Measurements from ENCODE around the gene DNER.

The DNER gene

DNA sequence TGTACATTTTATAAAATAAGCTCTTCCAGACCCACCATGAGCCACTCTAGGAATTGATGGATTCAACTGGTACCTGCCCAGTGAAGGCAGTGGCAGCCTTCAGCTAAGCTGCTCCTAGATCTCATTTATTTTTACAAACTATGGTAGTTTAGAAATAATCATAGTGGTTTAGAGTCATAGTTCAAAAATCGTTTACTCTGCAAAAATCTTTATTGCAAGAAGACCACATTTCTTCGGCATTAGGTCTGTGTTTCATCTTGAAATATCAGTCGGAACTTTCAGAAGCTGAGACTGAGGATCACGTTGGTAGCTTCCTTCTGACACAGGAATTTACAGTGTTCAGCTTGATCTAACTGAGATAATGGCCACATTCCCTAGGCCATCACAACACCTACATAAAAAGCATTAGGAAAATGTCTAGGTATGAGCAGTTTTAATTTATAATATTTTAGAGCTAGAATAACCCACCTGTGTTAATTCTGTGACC is 237.0 kb downstream of the DNER start:
- H3K4me3 ChIP-seq (ENCODE audit: low read depth, low read length) = no peak overlapping the region
- no peak for TF ChIP-seq CTCF (IDR thresholded peaks at IDR 0.05; ENCODE audit: borderline replicate concordance, insufficient read depth, low read depth, low read length)

DNA sequence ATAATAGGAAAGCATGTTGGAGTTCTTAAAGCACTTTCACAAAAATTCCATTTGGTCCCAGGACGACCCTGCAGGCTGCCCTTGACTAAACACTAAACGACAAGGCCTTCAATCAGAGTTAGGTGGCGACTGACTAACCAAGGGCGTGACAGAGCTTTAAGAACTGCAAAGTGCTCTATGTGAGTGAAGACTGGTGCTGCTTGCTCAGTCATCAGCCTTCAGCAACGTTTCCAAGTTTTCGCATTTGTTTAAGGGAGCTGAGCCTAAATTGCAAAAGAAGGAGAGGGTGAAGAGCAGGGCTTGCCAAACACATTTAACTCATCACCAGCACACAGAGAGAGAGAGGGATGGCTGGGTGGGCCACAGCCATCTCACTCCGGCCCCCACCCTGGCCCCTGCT is 238.6 kb downstream of the DNER start:
- no peak for TF ChIP-seq CTCF (IDR thresholded peaks at IDR 0.05; ENCODE audit: borderline replicate concordance, insufficient read depth, low read depth, low read length)

GRCh38 chr2:229474125-229474524 is 240.2 kb downstream of the DNER start:
- no peak for TF ChIP-seq CTCF (IDR thresholded peaks at IDR 0.05; ENCODE audit: borderline replicate concordance, insufficient read depth, low read depth, low read length)
- H3K4me3 ChIP-seq (ENCODE audit: low read depth, low read length) = no peak overlapping the region

More for the DNA sequence above, 238.6 kb downstream of the DNER start:
- H3K4me3 ChIP-seq (ENCODE audit: low read depth, low read length) = no peak overlapping the region

DNA sequence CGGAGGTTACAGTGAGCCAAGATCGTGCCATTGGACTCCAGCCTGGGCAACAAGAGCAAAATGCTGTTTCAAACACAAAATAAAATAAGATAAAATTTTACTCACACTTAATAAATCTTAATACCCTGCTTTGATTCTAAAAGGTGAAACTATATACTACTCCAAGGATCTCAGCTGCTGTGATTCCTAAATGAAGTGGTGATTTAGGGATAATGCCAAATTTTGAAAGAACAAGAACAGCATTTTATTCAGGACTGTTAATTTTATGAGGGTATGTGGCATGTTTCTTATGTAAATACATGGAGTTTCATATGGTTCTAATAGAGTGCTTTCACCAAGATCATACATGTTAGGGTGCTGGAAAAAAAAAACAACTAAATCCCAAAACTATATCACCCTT is 243.6 kb downstream of the DNER start:
- no peak for TF ChIP-seq CTCF (IDR thresholded peaks at IDR 0.05; ENCODE audit: borderline replicate concordance, insufficient read depth, low read depth, low read length)
- H3K4me3 ChIP-seq (ENCODE audit: low read depth, low read length) = no peak overlapping the region

DNA sequence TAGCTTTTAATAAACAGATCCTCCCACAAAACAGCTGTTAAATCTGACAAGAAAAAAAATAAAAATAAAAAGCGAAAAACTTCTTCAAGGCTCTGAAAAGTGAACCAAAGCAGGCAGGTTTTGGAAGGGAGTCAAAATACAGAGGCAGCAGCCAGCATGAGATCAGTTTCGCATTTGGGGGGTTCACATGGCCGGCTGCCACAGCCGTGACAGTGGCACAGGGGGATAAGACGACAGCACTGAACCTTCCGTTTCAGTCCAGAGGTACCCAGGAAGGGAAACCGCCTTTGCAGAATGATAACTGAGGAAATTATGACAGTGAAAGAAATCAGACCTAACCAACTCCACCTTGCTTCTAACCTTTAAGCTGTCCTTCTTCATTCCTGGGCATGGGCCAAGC is 246.6 kb downstream of the DNER start:
- no peak for TF ChIP-seq CTCF (IDR thresholded peaks at IDR 0.05; ENCODE audit: borderline replicate concordance, insufficient read depth, low read depth, low read length)
- H3K4me3 ChIP-seq (ENCODE audit: low read depth, low read length) = no peak overlapping the region

DNA sequence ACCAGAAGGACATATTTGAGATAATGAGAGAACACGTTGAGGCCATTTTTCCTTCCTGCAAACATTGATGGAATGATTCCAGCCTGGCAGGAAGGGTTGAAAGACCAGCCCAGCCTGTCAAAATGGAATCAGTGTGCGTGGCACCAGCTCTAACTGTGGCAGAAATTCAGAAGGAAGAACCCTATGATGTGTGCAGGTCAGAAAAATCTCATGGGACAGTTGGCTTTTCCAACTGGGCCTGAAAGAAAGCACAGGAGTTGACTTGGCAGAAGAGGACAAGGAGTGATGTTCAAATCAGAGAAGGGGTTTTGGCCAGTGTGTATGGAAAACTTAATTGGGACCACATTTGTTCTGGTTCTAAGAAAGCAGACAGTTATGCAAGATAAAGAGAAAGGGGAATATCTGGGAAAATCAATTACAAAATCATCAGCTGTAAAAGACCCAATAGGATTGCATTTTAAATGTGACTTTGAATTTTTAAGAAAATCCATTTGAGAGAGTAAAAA is 250.5 kb downstream of the DNER start:
- TF ChIP-seq CTCF (IDR thresholded peaks at IDR 0.05; ENCODE audit: borderline replicate concordance, insufficient read depth, low read depth, low read length) = no peak
- no peak overlapping the region for H3K4me3 ChIP-seq (ENCODE audit: low read depth, low read length)

- no peak for TF ChIP-seq CTCF (IDR thresholded peaks at IDR 0.05; ENCODE audit: borderline replicate concordance, insufficient read depth, low read depth, low read length)
- H3K4me3 ChIP-seq (ENCODE audit: low read depth, low read length) = no peak overlapping the region
These were observed 252.2 kb downstream of the DNER start for GRCh38 chr2:229462112-229462511.
